Skin of body (tissue), 2 donors: ENCODE data around the gene KCNK3. TPM values are rescaled to one million over a fixed set of nuclear protein-coding genes. Genes with fewer than 3 reads are reported as not detected.

Experiments
- DNase-seq: peaks from one replicate; lab custom pipeline; 2025; lab: John Stamatoyannopoulos, UW
- total RNA-seq: library from RNA; depleted of rRNA; stranded (reverse); fragments of >200 nt; gene quantifications from one replicate; pipeline ENCODE4 v1.2.3, GENCODE V29; 2014

KCNK3 gene
- total RNA-seq, 1 donor from 2014 or later = 0.49 TPM

- DNase-seq = no peak
These were observed 19.1 kb downstream of the KCNK3 start for GRCh38 chr2:26711457-26712161.

- DNase-seq = no peak
These were observed 20.3 kb downstream of the KCNK3 start for GRCh38 chr2:26712486-26713465.

- no peak for DNase-seq
These were observed 23.2 kb downstream of the KCNK3 start for GRCh38 chr2:26715528-26716270.

GRCh38 chr2:26716340-26716739 lies 23.8 kb downstream of the KCNK3 start:
- DNase-seq = no peak

- no peak for DNase-seq
These were observed 24.2 kb downstream of the KCNK3 start for GRCh38 chr2:26716769-26717168.

- no peak for DNase-seq
These were observed 24.8 kb downstream of the KCNK3 start for GRCh38 chr2:26717362-26717761.

- no peak for DNase-seq
These were observed 26.6 kb downstream of the KCNK3 start for GRCh38 chr2:26718949-26719686.

GRCh38 chr2:26720322-26721114 lies 28.0 kb downstream of the KCNK3 start:
- peak; percentile 29 for DNase-seq

GRCh38 chr2:26721115-26722032 lies 28.9 kb downstream of the KCNK3 start:
- no peak for DNase-seq

GRCh38 chr2:26722328-26722727 lies 29.8 kb downstream of the KCNK3 start:
- DNase-seq = no peak

GRCh38 chr2:26722911-26723310 lies 30.4 kb downstream of the KCNK3 start:
- no peak for DNase-seq

- DNase-seq = no peak
These were observed 31.0 kb downstream of the KCNK3 start for GRCh38 chr2:26723475-26723874.

GRCh38 chr2:26723991-26724750 lies 31.6 kb downstream of the KCNK3 start:
- DNase-seq = no peak

- DNase-seq = no peak
These were observed 32.4 kb downstream of the KCNK3 start for GRCh38 chr2:26724784-26725520.

- no peak for DNase-seq
These were observed 32.9 kb downstream of the KCNK3 start for GRCh38 chr2:26725521-26725820.

- no peak for DNase-seq
These were observed 33.7 kb downstream of the KCNK3 start for GRCh38 chr2:26726228-26726627.

GRCh38 chr2:26727641-26728561 lies 35.4 kb downstream of the KCNK3 start:
- DNase-seq = no peak
